Measurements from ENCODE around the gene DSCAM.
"Not testable (repeated sequence)": the region's sequence is repeated elsewhere in the genome, so short reads cannot be mapped to it uniquely, and the experiment has no call there.

Gene DSCAM

DNA sequence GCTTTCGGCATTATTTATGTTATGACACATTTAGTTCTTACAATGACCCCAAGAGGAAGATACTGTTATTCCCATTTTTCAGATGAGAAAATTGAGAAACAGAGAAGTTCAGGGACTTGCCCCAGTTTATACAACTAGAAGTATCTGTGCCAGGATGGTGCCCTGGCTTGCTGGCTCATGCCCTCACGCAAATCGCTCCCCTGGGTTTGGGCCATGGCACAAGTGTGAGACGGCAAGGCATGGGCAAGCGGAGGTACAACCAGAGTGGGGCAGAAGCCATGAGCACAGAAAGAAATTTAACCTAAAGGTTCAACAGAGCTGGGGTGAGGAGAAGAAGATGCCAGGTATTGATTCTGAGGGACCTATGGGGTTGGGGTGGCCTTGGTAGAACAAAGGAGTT lies 469.8 kb downstream of the DSCAM start:
- no peak for DNase-seq

DNA sequence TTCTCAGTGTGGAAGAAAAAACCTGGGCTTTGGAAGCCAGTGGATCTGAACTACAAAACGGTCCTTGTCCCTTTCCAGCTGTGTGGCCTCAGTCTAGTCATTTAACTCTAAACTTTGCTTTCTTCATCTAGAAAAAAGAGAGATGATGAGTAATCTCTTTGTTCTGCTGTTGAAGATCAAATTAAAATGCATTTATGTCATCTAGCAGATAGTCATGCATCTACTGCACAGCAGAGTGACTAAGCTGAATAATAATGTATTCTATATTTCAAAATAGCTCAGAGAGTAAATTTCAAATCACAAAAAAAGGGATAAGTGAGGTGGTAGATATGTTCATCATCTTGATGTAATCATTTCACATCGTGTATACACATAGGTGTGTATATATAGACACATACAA lies 473.2 kb downstream of the DSCAM start:
- no peak for DNase-seq

DNA sequence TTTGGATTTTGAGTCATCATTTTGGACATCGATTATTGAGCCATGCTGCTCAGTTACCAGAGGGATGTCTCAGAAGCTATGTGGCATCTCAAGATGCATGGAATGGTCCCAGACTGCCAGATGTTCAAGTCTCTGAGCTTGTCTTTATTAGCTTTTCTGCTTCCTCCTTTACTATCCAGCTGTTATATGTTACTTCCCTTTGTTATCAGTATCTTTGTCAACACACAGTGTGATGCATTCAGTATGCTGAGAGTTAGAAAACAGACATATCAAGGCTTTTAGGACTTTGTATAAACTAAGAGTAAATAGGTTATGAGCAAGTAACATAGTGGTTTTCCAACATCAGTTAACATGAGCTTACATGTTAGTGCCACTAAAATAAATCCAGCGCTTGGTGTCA lies 474.5 kb downstream of the DSCAM start:
- DNase-seq = no peak

DNA sequence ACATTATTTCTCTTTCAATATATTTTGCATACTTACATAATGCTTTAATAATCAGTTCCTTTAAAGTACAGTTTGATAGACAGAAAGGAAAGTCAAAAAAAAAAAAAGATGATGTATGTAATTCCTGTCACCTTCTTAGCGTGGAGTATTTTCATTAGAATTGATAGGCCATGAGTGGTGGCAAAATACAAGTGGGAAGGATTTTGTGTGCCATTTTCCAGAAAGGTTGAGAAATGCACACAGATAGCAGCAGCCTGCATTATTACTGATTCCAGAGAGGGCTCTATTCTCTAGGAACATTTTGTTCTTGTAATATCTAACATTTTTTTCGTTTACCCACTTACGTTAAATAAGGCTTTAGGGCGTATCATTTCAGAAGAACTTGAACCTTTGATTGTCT lies 475.6 kb downstream of the DSCAM start:
- no peak for DNase-seq

GRCh38 chr21:40356644-40357043 lies 490.3 kb downstream of the DSCAM start:
- no peak for DNase-seq

GRCh38 chr21:40355076-40355475 lies 491.9 kb downstream of the DSCAM start:
- no peak for DNase-seq

DNA sequence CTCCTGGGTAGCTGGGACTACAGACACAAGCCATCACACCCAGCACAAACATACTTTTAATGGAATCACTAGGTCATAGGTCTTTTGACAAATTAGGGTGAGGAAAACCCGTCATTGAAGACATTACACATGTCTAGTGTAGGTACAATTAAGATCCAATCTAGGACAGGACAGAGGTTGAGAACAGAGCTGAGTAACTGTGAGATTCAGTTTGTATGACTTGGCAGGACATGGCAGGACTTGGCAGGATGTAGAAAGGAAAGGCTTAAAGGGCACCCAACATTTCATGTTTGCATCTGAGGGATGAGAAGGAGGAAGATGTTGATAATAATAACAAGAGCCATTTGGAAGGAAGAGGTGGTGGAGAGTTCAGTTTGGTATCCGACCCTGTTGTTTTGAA lies 496.0 kb downstream of the DSCAM start:
- no peak for DNase-seq

DNA sequence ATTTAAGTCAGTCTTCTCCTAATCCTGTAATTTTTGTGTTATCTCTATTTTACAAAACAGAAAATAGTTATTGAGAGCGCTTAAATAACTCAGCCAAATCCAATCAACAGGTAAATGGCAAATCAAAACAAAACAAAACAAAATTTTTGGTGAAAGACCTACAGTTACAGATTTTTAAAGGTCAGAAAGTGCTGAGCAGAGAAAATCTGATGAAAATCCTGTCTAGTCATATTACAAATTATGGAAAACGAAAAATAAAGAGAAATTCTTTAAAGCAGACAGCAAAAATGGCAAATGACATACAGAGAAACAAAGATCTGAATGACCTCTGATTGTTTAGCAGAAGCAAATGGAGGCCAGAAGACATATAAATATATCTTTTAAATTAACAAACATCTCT lies 497.4 kb downstream of the DSCAM start:
- no peak for DNase-seq

DNA sequence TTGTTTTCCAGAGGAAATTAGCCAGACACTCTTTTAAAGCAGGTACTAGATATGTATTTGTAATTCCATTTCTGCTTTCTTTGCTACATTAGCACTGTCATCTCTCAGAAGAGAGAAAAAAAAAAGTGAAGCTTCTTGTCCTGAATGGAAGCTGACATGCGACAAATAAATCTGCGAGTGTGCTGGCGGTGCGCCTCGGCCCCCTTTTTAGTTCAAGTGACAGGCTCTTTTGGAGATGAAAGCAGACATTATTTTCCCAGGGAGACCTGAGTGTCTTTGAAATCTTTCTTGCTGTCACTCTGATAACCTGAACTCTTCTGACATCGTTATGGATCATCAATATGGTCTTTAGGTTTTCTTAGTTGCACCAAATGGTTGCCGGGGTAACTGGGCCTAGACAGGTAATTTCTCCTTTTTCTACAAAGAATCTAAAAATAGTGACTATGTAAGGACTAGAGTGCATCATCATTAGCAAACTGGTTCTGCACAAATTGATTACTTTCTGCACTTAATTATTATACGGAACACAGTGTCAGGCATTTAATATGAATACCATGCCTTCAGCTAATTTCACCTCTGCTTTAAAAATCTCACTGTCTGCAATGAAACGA lies 501.1 kb downstream of the DSCAM start:
- no peak for DNase-seq

DNA sequence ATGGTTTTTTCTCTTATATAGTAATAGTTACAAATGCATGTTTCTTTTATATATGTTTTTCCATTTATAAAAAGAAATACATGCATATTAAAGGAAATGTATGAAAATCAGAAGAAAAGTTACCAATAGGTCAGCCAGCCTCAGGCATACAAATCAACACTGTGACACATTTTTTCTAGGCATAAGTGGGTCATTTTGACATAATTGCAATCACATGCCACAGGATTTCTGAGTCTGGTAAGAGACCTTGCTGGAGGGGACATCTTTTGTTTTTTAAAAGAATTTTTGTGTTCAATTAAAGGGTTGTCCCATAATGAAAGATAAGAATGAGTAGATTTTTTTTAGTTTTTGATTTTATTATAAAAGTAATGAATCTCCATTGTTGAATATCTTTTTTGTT lies 506.6 kb downstream of the DSCAM start:
- DNase-seq = no peak

GRCh38 chr21:40339050-40339449 lies 507.9 kb downstream of the DSCAM start:
- no peak for DNase-seq

DNA sequence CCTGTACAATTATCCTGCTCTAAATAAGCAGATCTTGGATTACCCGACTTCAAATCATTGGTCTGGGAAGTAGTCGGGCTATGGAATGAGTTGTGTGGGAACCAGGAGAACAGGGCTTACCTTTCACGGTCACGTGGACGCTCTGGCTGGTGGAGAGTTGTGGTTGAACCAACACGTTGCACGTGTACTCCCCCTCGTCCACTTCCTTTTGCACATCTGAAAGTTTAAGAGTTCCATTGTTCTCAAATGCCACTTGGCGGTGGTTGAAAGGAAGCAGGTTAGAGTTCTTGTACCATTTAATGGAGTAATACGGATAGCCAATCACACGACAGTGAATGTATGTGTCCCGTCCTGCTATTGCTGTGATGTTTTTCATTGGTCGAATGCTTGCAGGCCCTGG lies 509.0 kb downstream of the DSCAM start:
- no peak for DNase-seq

DNA sequence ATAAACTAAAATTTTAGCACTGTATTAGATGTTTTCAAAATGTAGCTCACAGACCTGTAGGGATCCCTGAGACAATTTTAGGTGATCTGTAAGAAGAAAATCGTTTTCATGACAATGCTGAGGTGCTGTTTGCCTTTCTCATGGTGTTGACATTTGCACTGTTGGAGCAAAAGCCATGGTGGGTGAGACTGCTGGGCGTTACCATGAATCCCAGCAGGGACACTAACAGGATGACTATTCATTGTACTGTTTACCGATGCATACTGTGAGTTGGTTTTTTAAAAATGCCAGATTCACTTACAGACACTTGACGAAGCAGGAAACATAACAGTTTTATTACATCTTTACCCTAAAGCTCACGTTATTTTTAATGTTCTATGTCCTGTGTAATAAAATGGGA lies 511.3 kb downstream of the DSCAM start:
- DNase-seq = no peak

- no peak for DNase-seq
These were observed 512.8 kb downstream of the DSCAM start for GRCh38 chr21:40334159-40334558.

DNA sequence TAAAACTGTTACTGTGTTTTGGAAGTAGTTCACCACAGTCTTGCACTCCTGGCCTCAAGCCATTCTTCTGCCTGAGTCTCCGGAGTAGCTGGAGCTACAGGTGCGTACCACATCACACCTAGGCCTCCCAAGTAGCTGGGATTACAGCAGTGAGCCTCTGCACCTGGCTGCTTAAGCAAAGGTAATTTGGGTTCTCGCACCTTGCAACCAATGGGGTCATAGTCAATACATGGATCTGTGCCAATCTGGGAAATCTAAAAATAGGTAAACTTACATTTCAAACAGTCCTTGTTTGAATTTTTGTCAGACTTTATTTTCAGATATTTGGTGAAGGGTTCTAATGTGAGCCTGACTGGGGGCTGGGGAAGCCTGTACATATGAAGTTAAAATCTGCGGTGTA lies 513.2 kb downstream of the DSCAM start:
- no peak for DNase-seq

DNA sequence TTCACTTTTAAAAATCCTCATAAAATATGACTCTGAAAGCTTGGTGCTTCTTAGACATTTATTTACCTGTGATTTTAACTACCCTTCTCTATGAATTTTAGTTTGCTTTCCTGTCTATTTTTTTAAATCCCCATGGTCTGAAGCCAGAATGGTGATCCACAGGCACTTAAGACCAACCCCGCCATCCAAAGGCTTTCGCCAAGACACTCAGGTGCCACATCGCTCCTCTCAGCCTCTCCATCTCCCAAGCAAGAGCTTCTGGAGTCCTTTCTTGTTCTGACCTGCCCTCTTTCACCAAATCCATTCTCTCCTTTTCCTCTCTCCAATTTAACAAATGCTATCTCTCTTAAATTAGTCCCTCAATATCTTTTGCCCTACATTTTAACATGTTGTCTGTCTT lies 515.2 kb downstream of the DSCAM start:
- no peak for DNase-seq

DNA sequence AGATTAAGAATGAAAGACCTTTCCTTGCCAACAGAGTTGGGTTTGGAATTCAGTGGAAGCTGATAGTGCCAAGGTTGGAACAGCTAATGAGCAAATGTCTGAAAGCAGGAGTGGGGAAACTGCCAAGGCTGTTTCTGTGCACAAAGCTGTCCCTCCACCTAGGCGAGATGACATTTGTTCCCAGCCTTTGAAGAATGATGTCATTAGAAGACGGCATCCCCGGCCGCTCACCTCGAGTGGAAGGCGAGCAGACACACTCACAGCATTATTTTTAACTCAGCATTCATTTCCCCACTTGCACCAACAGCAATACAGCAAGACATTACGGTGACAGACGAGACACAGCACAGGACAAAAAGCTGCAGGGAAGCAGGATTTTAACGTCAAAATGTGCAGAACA lies 515.8 kb downstream of the DSCAM start:
- no peak for DNase-seq

GRCh38 chr21:40324389-40324788 lies 522.6 kb downstream of the DSCAM start:
- DNase-seq = no peak

DNA sequence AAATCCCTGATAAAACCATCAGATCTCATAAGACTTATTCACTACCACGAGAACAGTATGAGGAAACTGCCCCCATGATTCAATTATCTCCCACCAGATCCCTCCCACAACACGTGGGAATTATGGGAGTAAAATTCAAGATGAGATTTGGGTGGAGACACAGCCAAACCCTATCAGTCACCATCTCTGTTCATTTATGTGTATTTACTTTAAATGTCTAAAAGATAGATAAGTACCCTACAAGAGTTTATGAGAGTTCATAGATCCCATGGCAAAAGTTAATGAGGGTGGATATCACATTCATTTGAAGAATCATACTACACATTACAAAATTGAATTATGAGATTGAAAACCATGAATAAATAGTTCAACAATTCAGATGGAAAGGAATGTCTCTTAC lies 526.2 kb downstream of the DSCAM start:
- DNase-seq = not testable (repeated sequence)

DNA sequence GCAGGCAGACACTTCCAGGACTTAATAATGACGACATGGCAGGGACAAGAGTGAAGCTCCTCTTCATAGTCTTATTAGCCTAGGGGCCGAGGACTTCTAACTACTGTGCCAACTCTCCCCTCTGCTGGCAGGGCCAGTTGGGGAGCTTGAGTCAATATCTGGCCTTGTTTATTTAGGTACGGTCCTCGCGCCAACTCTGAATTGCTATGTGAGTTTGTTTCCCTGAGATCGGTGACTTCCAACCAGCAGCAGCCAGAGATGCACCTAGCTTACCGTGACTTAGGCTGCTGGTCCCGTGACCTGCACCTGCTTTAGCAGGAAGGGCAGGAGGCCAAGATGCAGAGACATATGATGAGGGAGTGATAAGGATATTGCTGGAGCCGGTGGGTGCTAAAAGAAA lies 528.6 kb downstream of the DSCAM start:
- DNase-seq = no peak

- no peak for DNase-seq
These were observed 530.9 kb downstream of the DSCAM start for GRCh38 chr21:40316104-40316503.

DNA sequence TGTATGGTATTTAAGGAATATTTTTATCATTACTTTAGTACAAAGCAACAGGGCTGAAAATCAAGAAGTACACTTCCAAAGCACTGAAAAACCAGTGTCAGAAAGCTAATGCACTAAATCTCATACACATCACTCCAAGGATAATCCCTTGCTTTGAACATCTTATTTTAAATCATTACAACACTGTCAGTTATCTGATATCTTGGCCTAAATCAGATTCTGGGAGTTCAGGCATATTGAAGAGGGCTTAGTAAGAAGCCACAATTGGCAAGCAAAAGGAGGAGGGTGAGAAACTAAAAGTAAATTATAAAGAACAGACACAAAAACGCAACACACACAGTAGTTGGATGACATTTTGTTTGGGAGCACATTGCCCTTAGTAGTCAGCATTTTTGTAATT lies 531.3 kb downstream of the DSCAM start:
- DNase-seq = no peak

- DNase-seq = no peak
These were observed 533.7 kb downstream of the DSCAM start for GRCh38 chr21:40313260-40313659.

DNA sequence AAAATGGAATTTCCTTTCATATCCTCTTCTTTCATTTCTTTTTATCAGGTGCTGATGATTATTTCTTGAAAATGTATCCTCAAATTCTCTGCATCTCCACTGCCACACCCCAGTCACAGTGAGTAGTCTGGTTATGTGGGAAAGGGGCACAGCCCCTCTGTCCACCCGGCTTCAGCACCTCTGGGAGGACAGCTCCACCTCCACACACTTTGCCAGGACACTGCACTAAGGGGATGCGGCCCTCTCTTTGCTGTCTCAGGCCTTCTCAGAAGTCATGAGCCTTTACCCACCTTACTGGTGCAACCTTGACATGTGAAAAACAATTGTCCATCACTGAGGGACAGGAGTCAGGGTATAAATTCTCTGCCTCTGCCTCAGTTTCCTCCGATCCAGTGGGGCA lies 546.7 kb downstream of the DSCAM start:
- DNase-seq = no peak

DNA sequence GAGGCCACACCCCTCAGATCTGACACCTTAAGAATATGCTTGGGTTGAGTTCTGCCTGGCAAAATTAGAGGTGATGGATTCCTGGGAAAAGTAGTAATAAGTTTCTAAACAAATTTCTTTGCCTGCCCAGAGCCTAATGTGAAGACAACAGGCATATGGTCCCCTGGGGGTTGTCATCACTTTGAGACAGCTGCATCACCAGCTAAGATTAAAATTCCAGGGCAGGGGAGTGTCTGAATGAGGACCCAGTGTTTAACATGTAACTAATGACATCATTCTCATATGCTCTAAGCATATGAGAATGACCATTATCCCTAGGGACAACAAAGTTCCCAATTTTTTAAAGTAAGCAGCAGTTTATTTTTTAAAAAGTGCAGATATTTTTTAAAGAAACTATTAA lies 547.5 kb downstream of the DSCAM start:
- no peak for DNase-seq

DNA sequence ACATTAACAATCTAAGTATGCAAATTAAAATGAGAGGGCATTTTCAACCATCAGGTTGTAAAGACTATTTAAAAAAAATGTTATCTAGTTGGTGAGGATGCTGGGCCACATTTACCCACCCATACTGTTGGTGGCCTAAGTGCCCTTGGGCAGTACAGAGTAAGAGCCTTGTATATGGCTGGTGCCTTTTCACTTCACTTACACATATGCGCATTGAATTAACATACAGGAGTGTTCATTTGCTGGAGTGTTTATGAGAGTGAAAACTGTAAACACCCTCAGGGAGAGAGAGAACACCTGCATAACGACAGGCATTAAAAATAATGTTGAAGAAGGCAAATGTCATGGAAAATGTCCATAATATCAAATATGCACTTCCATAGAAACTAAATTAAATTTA lies 552.6 kb downstream of the DSCAM start:
- no peak for DNase-seq

All from islet precursor cell (in vitro differentiated cells).